ENCODE measurements around the gene CIAO3.
A peak's percentile ranks its signal among the peaks of the same experiment; 100 is the strongest.

CIAO3 gene

GRCh38 chr16:684961-685696 is 55.7 kb downstream of the CIAO3 start:
- TF ChIP-seq RARB (CRISPR knock-in tag; IDR thresholded peaks at IDR 0.05) (no peak), ZNF70 (CRISPR knock-in tag; IDR thresholded peaks at IDR 0.05) (no peak)
- ATAC-seq: no peak

GRCh38 chr16:684071-684794 is 56.6 kb downstream of the CIAO3 start, which contains the start of gene JMJD8:
Gene JMJD8 (minus strand): TSS chr16:684334. CDS start chr16:684319, 15 bp downstream.
- no peak for TF ChIP-seq ZFP30 (CRISPR knock-in tag; IDR thresholded peaks at IDR 0.05)
- no peak for TF ChIP-seq PATZ1 (CRISPR knock-in tag; IDR thresholded peaks at IDR 0.05; ENCODE audit: borderline replicate concordance)
- TF ChIP-seq ESRRG (CRISPR knock-in tag; IDR thresholded peaks at IDR 0.05): no peak
- TF ChIP-seq ZC3H10 (CRISPR knock-in tag; IDR thresholded peaks at IDR 0.05): 0 out of 2 replicates have a peak, but pooled peaks have one; percentile 41
- TF ChIP-seq OSR1 (CRISPR knock-in tag; IDR thresholded peaks at IDR 0.05): no peak
- peak; percentile 68 for ATAC-seq

- no peak for TF ChIP-seq ZFP30 (CRISPR knock-in tag; IDR thresholded peaks at IDR 0.05)
- TF ChIP-seq CSRNP3 (CRISPR knock-in tag; IDR thresholded peaks at IDR 0.05): no peak
- no peak for TF ChIP-seq CSDC2 (CRISPR knock-in tag; IDR thresholded peaks at IDR 0.05)
- TF ChIP-seq ZC3H10 (CRISPR knock-in tag; IDR thresholded peaks at IDR 0.05): no peak
- no peak for TF ChIP-seq ARNTL (CRISPR knock-in tag; IDR thresholded peaks at IDR 0.05; ENCODE audit: borderline replicate concordance, low read depth)
- TF ChIP-seq PPARA (CRISPR knock-in tag; IDR thresholded peaks at IDR 0.05; ENCODE audit: borderline replicate concordance): no peak
- TF ChIP-seq TOX (CRISPR knock-in tag; IDR thresholded peaks at IDR 0.05; ENCODE audit: borderline replicate concordance): no peak
- TF ChIP-seq GLIS3 (CRISPR knock-in tag; IDR thresholded peaks at IDR 0.05): no peak
- no peak for TF ChIP-seq CREB5 (CRISPR knock-in tag; IDR thresholded peaks at IDR 0.05; ENCODE audit: low read depth)
- no peak for TF ChIP-seq ZNF8 (CRISPR knock-in tag; IDR thresholded peaks at IDR 0.05)
- no peak for TF ChIP-seq BACH2 (CRISPR knock-in tag; IDR thresholded peaks at IDR 0.05; ENCODE audit: borderline replicate concordance)
- TF ChIP-seq SNAI2 (CRISPR knock-in tag; IDR thresholded peaks at IDR 0.05): no peak
- no peak for TF ChIP-seq ESRRG (CRISPR knock-in tag; IDR thresholded peaks at IDR 0.05)
- no peak for TF ChIP-seq ZNF565 (CRISPR knock-in tag; conservative IDR thresholded peaks at IDR 0.05; ENCODE audit: low read depth)
- no peak for TF ChIP-seq ZNF70 (CRISPR knock-in tag; IDR thresholded peaks at IDR 0.05)
- TF ChIP-seq PATZ1 (CRISPR knock-in tag; IDR thresholded peaks at IDR 0.05; ENCODE audit: borderline replicate concordance): no peak
- TF ChIP-seq RARB (CRISPR knock-in tag; IDR thresholded peaks at IDR 0.05): no peak; the same call in 1 of the 2 replicates
- TF ChIP-seq TSHZ2 (CRISPR knock-in tag; IDR thresholded peaks at IDR 0.05): no peak
- TF ChIP-seq ISL1 (CRISPR knock-in tag; IDR thresholded peaks at IDR 0.05): no peak
- ATAC-seq: no peak
Observed at GRCh38 chr16:683396-684070, 57.3 kb downstream of the CIAO3 start.
